CD4-positive, alpha-beta T cell treated with Interleukin-4 for 4 hours (primary cell): Measurements from ENCODE around the gene CDK13.

ENCODE experiments used
- DNase-seq: peaks from one replicate; pipeline ENCODE4 v3.0.0-alpha.2; 2020

CDK13 gene

GRCh38 chr7:39950473-39951225 lies 593 bp downstream of the CDK13 start:
- no peak for DNase-seq

DNA sequence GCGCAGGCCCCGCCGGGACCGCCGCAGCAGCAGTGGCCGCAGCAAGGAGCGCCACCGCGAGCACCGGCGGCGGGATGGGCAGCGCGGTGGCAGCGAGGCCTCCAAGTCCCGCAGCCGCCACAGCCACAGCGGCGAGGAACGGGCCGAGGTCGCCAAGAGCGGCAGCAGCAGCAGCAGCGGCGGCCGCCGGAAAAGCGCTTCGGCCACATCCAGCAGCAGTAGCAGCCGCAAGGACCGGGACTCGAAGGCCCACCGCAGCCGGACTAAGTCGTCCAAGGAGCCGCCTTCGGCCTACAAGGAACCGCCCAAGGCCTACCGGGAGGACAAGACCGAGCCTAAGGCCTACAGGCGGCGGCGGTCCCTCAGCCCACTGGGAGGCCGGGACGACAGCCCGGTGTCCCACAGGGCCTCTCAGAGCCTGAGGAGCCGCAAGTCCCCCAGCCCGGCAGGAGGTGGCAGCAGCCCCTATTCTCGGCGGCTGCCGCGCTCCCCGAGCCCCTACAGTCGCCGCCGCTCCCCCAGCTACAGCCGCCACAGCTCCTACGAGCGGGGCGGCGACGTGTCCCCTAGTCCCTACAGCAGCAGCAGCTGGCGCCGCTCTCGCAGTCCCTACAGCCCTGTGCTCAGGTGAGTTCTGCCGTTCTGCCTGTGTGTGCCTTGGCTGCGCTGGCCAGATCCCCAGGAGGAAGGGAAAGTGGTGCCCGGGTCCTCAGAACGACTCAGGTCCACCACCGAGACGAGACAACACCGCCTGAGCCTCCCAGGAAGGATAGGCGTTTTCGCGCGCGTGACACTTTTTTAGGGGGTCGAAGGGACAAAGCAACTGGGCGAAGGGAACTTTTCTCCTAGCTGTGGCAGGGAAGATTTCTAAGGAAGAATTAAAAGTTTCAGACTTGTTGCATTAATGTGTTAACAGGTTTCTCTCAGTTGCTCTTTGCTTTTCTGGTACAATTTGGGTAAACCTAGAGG lies 1.5 kb downstream of the CDK13 start:
- peak; percentile 64 for DNase-seq

GRCh38 chr7:39952374-39952773 lies 2.3 kb downstream of the CDK13 start:
- DNase-seq, result peak; percentile 69

GRCh38 chr7:39952803-39953202 lies 2.7 kb downstream of the CDK13 start:
- no peak for DNase-seq

- DNase-seq, result no peak
Observed at GRCh38 chr7:39954694-39955093, 4.6 kb downstream of the CDK13 start.

GRCh38 chr7:39958038-39958437 lies 8.0 kb downstream of the CDK13 start:
- no peak for DNase-seq

GRCh38 chr7:39967406-39968161 lies 17.5 kb downstream of the CDK13 start:
- no peak for DNase-seq

GRCh38 chr7:39969431-39969830 lies 19.4 kb downstream of the CDK13 start:
- no peak for DNase-seq

GRCh38 chr7:39971924-39972323 lies 21.9 kb downstream of the CDK13 start:
- DNase-seq, result no peak

DNA sequence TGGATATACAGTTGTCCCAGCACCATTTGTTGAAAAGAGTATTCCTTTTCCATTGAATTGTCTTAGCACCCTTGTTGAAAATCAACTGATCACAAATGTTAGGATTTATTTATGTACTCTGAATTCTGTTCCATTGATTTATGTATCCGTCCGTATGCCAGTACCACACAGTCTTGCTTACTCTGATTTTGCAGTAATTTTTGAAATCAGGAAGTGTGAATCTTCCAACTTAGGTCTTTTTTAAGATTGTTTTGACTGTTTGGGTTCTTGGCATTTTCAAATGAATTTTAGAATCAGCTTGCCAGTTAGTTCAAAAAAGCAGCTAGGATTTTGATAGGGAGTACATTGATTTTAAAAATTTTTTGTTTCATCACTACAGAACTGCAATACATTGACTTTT lies 23.7 kb downstream of the CDK13 start:
- no peak for DNase-seq

GRCh38 chr7:39978230-39978934 lies 28.3 kb downstream of the CDK13 start:
- DNase-seq, result no peak

DNA sequence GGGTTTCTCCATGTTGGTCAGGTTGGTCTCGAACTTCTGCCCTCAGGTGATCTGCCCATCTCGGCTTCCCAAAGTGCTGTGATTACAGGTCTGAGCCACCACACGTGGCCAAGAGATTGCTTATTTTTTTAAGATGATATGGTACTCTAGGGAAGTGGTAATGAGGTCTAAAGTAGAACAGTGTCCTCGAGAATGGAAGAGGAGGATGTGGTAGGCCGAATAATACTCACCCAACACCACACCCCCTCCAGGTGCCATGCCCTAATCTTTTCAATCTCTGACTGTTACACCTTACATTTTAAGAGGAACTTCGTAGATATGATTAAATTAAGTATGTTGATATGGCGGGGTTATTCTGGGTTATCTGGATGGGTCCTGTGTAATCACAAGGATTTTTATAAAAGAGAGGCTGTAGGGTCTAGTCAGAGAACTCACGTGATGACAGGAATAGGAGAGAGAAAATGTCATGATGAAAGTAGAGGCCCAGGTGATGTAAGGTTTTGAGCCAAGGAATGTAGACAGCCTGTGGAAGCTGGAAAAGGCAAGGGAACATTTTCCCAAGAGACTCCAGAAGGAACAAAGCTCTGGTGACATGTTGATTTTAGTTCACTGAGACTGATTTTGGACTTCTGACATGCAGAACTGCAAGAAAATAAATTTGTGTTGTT lies 29.5 kb downstream of the CDK13 start:
- DNase-seq, result peak; percentile 69

DNA sequence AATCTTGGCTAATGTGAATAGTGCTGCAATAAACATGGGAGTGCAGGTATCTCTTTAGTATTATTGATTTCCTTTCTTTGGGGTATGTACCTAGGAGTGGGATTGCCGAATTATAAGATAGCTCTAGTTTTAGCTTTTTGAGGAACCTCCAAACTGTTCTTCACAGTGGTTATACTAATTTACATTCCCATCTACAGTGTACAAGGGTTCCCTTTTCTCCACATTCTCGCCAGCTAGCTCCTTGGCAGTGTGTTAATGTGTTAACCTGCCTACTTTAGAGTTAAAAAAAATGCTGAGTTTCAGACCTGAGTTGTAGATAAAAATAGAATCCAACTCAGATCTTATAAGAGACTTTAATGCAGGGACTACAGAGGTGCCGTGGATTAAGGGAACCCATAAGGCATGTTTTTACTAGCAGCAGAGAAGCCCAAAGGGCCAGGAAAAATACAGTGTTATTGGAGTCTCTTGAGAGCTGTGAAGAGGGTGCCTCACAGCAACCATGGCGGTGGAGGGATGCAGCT lies 35.4 kb downstream of the CDK13 start:
- no peak for DNase-seq

GRCh38 chr7:39987641-39988347 lies 37.7 kb downstream of the CDK13 start:
- DNase-seq, result peak; percentile 12

DNA sequence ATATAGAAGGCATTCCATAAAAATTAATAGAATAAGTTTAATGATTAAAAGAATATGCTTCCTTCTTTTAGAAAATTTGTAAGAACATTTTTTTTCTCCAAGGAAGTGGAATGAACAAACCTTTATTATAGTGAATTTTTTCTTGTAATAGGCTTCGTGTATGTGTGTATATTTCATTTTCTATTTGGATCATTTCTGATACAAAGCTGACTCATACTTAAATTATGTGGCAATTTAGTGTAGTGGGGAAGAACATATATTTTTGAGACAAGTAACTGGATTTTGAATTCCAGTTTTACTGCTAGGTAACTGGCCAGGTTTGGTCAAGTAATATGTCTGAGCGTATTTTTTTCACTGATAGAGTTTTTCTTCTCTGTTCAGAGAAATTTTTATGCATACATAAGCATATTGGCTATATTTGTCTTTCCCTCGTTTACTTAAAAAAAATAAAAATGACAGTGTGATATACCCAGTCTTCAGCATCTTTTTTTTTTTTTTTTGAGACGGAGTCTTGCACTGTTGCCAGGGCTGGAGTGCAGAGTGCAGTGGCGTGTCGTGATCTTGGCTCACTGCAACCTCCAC lies 50.8 kb downstream of the CDK13 start:
- DNase-seq, result no peak

GRCh38 chr7:40001649-40002048 lies 51.6 kb downstream of the CDK13 start:
- no peak for DNase-seq

- no peak for DNase-seq
Observed at GRCh38 chr7:40003597-40003996, 53.5 kb downstream of the CDK13 start.

- DNase-seq, result no peak
Observed at GRCh38 chr7:40008223-40008815, 58.3 kb downstream of the CDK13 start.

GRCh38 chr7:40009301-40009700 lies 59.2 kb downstream of the CDK13 start:
- DNase-seq, result no peak

DNA sequence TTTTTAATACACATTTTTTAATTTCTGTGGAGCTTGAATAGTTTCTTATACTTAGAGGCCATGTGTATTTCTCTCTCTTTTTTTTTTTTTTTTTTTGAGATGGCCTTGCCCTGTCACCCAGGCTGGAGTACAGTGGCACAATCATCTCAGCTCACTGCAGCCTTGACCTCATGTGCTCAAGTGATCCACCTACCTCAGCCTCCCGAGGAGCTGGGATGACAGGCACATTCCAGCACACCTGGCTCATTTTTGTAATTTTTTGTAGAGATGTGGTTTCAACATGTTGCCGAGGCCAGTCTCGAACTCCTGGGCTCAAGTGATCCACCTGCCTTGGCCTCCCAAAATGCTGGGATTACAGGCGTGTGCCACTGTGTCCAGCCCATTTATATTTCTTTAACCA lies 64.3 kb downstream of the CDK13 start:
- no peak for DNase-seq
